Measurements from ENCODE around the gene SNX20.

DNA sequence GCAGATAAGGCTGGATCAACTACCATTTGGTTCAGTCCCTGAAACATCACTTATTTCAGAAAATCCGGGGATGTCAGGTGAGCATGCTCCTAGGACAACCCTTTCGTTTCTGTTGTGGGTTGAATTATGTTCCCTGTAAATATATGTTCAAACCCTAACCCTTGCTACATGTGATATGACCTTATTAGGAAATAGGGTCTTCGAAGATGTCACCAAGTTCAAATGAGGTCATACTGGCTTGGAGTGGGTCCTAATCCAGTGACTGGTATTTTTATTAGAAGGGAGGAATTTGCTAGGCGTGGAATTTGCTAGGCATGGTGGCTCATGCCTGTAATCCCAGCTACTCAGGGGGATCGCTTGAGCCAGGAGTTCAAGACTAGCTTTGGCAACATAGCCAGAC lies 21.3 kb downstream of the SNX20 start:
- no peak for TF ChIP-seq CTCF (IDR thresholded peaks at IDR 0.05)
- TF ChIP-seq POLR2A (IDR thresholded peaks at IDR 0.05): no peak
